Keratinocyte (primary cell): ENCODE results near the gene SLC25A13. TPM values are rescaled to one million over a fixed set of nuclear protein-coding genes. Genes with fewer than 3 reads are reported as not detected.
A peak's percentile ranks its signal among the peaks of the same experiment; 100 is the strongest.

Experiments used
- DNase-seq: peaks from one replicate; pipeline ENCODE4 v3.0.0-alpha.2; 2011; ENCODE audit warnings: low read depth, missing footprints, low spot score
- FAIRE-seq: peaks from 2 replicates; lab custom pipeline; 2011; peaks lifted over from hg19 to GRCh38; lab: Jason Lieb, UNC
- H2AFZ ChIP-seq: 2 replicates; pipeline ENCODE4 v1.6.0; 2012; ENCODE audit warnings: low read length, control low read depth, inconsistent platforms; ENCODE audit not compliant: control insufficient read depth
- H3K27ac ChIP-seq: 2 replicates; pipeline ENCODE4 v1.5.1; 2011; ENCODE audit warnings: low read length; ENCODE audit not compliant: control insufficient read depth, insufficient read depth
- H3K27me3 ChIP-seq: 3 replicates; pipeline ENCODE4 v1.6.0; 2011; ENCODE audit warnings: low read length; ENCODE audit not compliant: control insufficient read depth, insufficient read depth; ENCODE audit errors: extremely low read depth
- H3K36me3 ChIP-seq, 2 experiments: 2 replicates in 1 of 2; 3 replicates in 1 of 2; pipeline ENCODE4 v1.5.1; 2011; ENCODE audit warnings: low read length in 2 of 2, mild to moderate bottlenecking in 1 of 2; ENCODE audit not compliant: control insufficient read depth in 2 of 2, insufficient read depth in 2 of 2; ENCODE audit errors: extremely low read depth in 1 of 2
- H3K4me1 ChIP-seq: 3 replicates; pipeline ENCODE4 v1.5.1; 2011; ENCODE audit warnings: low read length; ENCODE audit not compliant: control insufficient read depth, insufficient read depth; ENCODE audit errors: extremely low read depth
- H3K4me2 ChIP-seq: 3 replicates; pipeline ENCODE4 v1.6.0; 2011; ENCODE audit warnings: low read depth, low read length; ENCODE audit not compliant: control insufficient read depth, insufficient read depth; ENCODE audit errors: extremely low read depth
- H3K4me3 ChIP-seq, 3 experiments: fragments of 200-600 bp in 1 of 3; sonication (generic) in 1 of 3; 2 replicates in 2 of 3; 3 replicates in 1 of 3; pipeline ENCODE4 v1.5.1; 2011 to 2016; ENCODE audit warnings: low read length in 3 of 3, mild to moderate bottlenecking in 3 of 3, control low read depth in 2 of 3, inconsistent platforms in 1 of 3, low read depth in 1 of 3, mixed read lengths in 1 of 3, mixed run types in 1 of 3, moderate library complexity in 1 of 3; ENCODE audit not compliant: control insufficient read depth in 2 of 3, insufficient read depth in 2 of 3; ENCODE audit errors: extremely low read depth in 1 of 3
- H3K79me2 ChIP-seq: 2 replicates; pipeline ENCODE4 v1.6.0; 2012; ENCODE audit warnings: low read length; ENCODE audit not compliant: control insufficient read depth, insufficient read depth
- H3K9ac ChIP-seq: 3 replicates; pipeline ENCODE4 v1.6.0; 2011; ENCODE audit warnings: low read length; ENCODE audit not compliant: control insufficient read depth, insufficient read depth; ENCODE audit errors: extremely low read depth
- H3K9me1 ChIP-seq: 3 replicates; pipeline ENCODE4 v1.6.0; 2011; ENCODE audit warnings: low read length; ENCODE audit not compliant: control insufficient read depth, insufficient read depth; ENCODE audit errors: extremely low read depth
- H3K9me3 ChIP-seq: 2 replicates; pipeline ENCODE4 v1.5.1; 2012; ENCODE audit warnings: low read depth, low read length; ENCODE audit not compliant: control insufficient read depth
- H4K20me1 ChIP-seq: 3 replicates; pipeline ENCODE4 v1.6.0; 2011; ENCODE audit warnings: low read length; ENCODE audit not compliant: control insufficient read depth, insufficient read depth; ENCODE audit errors: extremely low read depth
- EZH2 ChIP-seq: IDR thresholded peaks from one replicate; pipeline ENCODE4 v1.6.1; 2012; ENCODE audit warnings: inconsistent platforms, mild to moderate bottlenecking, low read length, moderate library complexity
- dilution Hi-C: fragments of 300-500 bp; cut with MboI; formaldehyde crosslinking; loops from one replicate; pipeline ENCODE4 v1.7.0; 2020; ENCODE audit warnings: low sequenced_read_pairs; ENCODE audit not compliant: extremely low pct_ligation_motif_present
- polyA plus RNA-seq, 5 experiments: library from polyadenylated mRNA; depleted of rRNA in 3 of 5; stranded (reverse) in 3 of 5; stranded (forward) in 1 of 5; unstranded in 1 of 5; fragments of >200 nt; gene quantifications; 1 replicate in 1 of 5; 2 replicates in 3 of 5; 3 replicates in 1 of 5; pipeline versions ENCODE4 v1.2.1 to v1.2.3, GENCODE V29; 2011 to 2012; ENCODE audit warnings: missing spikeins in 2 of 5, low read depth in 1 of 5, low replicate concordance in 1 of 5
- TF ChIP-seq, protein P1 (sequence below), 3 experiments: IDR thresholded peaks in 1 of 3; conservative IDR thresholded peaks in 1 of 3; optimal IDR thresholded peaks in 1 of 3; 2 replicates in 2 of 3; 3 replicates in 1 of 3; pipeline versions ENCODE3 to v1.5.1; 2011; ENCODE audit warnings: low read length in 3 of 3, mild to moderate bottlenecking in 3 of 3, moderate library complexity in 2 of 3, control low read depth in 1 of 3, inconsistent platforms in 1 of 3; ENCODE audit not compliant: insufficient read depth in 2 of 3; ENCODE audit errors: extremely low read depth in 1 of 3

Gene SLC25A13
- polyA plus RNA-seq, 1 donor (not counting 4 experiments of a cell fraction or from before 2014, with no cell fraction given): 29.4 TPM

DNA sequence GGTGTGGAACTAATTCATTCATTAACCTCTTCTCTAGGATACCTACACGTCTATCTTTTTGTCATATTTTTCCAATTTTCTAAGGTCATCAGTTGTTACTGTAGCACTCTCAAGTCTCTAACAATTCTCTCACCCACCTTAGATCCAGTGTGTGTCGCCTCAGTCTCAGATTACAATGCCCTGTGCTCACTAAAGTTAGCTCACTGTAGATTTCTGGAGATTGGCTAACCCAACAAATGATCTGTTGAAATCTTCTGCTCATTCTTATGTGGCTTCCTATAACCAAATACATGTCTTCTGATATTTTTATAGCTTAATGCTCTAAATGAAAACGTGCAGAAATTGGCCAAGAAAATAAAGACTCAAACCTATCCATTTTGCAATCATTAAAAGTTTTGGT, 142.6 kb downstream of the SLC25A13 start:
- no peak for DNase-seq
- dilution Hi-C loops: no loop called here
- FAIRE-seq: no peak
- Histone ChIP-seq H3K9me1 (peaks cover 3% of the 10 kb centered on the region), H3K27ac (no peak overlapping the region), H3K4me2 (no peak overlapping the region), H3K9ac (no peak overlapping the region), H3K4me1 (peaks cover 15% of the 10 kb centered on the region), H3K36me3 (peaks cover 1 to 8% of the 10 kb centered on the region in 2 experiments), H3K9me3 (no peaks in the 10 kb centered on the region), H3K79me2 (no peaks in the 10 kb centered on the region), H3K27me3 (no peaks in the 10 kb centered on the region), H3K4me3 (no peak overlapping the region), H2AFZ (no peak overlapping the region), H4K20me1 (no peaks in the 10 kb centered on the region)
- no peak for TF ChIP-seq EZH2
- TF ChIP-seq, protein P1, sequence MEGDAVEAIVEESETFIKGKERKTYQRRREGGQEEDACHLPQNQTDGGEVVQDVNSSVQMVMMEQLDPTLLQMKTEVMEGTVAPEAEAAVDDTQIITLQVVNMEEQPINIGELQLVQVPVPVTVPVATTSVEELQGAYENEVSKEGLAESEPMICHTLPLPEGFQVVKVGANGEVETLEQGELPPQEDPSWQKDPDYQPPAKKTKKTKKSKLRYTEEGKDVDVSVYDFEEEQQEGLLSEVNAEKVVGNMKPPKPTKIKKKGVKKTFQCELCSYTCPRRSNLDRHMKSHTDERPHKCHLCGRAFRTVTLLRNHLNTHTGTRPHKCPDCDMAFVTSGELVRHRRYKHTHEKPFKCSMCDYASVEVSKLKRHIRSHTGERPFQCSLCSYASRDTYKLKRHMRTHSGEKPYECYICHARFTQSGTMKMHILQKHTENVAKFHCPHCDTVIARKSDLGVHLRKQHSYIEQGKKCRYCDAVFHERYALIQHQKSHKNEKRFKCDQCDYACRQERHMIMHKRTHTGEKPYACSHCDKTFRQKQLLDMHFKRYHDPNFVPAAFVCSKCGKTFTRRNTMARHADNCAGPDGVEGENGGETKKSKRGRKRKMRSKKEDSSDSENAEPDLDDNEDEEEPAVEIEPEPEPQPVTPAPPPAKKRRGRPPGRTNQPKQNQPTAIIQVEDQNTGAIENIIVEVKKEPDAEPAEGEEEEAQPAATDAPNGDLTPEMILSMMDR (optimal IDR thresholded peaks at IDR 0.05 in 1 of 3, IDR thresholded peaks at IDR 0.05 in 1 of 3, conservative IDR thresholded peaks at IDR 0.05 in 1 of 3; ENCODE audit: extremely low read depth in 1 of 3, insufficient read depth in 2 of 3, low read length in 3 of 3): no peak

GRCh38 chr7:96178581-96178980, 143.3 kb downstream of the SLC25A13 start:
- dilution Hi-C loops: no loop called here
- TF ChIP-seq, protein P1 (optimal IDR thresholded peaks at IDR 0.05 in 1 of 3, IDR thresholded peaks at IDR 0.05 in 1 of 3, conservative IDR thresholded peaks at IDR 0.05 in 1 of 3; ENCODE audit: extremely low read depth in 1 of 3, insufficient read depth in 2 of 3, low read length in 3 of 3): no peak
- TF ChIP-seq EZH2: no peak
- no peaks in the 10 kb centered on the region for H3K79me2 ChIP-seq

More at GRCh38 chr7:96178581-96178980, 143.3 kb downstream of the SLC25A13 start:
- Histone ChIP-seq H3K27me3 (no peaks in the 10 kb centered on the region), H3K4me1 (peaks cover 18% of the 10 kb centered on the region), H3K9me3 (no peaks in the 10 kb centered on the region), H2AFZ (no peak overlapping the region), H4K20me1 (no peaks in the 10 kb centered on the region), H3K9me1 (peaks cover 3% of the 10 kb centered on the region), H3K9ac (no peak overlapping the region), H3K27ac (no peak overlapping the region), H3K36me3 (peaks cover 1 to 8% of the 10 kb centered on the region in 2 experiments), H3K4me2 (peak overlapping the region; percentile 53), H3K4me3 (no peak overlapping the region)
- FAIRE-seq: peak; percentile 75
- peak; percentile 30 for DNase-seq
